HG03575 (cell line): ENCODE measurements around the gene TSPAN4.

Experiments
- ATAC-seq: cut with Tn5 transposase; IDR thresholded peaks from one replicate; pipeline ENCODE4 v1.9.1; 2021; ENCODE audit not compliant: unreplicated experiment, insufficient number of reproducible peaks, low FRiP score; ENCODE audit errors: extremely low read depth

TSPAN4 gene

DNA sequence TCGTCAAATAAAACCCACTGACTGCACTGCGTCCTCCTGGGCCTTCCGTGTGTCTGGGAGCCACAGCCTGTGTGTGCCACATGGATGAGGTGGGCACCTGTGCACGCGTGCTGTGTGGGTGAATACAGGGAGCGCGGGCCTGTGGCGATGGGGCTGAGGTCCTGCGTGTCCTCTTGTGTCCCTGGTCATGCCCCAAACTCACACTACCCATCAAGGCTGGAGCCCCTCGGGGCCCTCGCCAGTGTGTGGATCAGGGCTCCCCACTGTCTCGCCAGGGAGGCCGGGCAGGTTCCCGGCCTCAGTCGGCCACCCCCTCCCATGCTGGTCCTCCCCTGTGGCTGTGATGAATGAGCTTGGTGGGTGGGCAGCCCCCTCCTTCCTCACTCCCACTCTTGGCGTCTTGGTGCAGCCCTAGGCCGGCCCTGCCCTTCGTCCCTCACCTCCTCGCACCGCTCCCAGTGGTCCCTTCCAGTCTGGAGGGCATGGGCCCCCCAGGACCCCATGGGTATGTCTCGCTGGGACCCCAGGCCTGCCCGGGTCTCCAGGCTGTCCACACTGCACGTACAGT is 10.6 kb upstream of the TSPAN4 start:
- ATAC-seq: no peak

DNA sequence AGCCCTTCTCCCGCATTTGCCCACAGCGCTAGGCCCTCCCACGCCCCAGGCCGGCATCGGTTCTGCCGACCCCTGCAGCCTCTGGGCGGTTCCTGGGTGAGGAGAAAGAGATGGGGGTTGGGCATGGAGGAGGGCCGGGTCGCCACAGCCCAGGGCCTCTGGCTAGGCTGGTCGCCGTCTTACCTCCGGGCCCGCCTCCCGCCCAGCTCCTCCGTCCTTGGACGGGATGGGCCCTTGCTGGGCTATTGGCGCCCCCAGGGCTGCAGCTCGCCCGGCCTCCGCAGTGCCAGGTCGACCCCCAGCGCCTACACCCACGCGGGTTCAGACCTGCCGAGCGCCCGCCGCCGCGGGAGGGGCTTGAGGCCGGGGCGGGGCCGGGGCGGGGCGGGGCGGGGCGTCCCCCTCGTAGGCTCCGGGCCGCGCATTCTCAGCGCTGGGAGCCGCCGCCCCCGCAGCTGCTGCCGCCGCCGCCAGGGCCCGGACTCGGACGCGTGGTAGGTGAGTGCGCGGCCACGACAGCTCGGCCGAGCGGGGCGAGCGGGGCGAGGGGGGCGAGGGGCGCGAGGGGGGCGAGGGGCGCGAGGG is 10.0 kb upstream of the TSPAN4 start, which contains the start of gene CD151:
CD151 (plus strand) TSS at position 424 of the 585 bp plus-strand sequence. CDS start 3,118 bp downstream, outside the sequence.
- no peak for ATAC-seq

DNA sequence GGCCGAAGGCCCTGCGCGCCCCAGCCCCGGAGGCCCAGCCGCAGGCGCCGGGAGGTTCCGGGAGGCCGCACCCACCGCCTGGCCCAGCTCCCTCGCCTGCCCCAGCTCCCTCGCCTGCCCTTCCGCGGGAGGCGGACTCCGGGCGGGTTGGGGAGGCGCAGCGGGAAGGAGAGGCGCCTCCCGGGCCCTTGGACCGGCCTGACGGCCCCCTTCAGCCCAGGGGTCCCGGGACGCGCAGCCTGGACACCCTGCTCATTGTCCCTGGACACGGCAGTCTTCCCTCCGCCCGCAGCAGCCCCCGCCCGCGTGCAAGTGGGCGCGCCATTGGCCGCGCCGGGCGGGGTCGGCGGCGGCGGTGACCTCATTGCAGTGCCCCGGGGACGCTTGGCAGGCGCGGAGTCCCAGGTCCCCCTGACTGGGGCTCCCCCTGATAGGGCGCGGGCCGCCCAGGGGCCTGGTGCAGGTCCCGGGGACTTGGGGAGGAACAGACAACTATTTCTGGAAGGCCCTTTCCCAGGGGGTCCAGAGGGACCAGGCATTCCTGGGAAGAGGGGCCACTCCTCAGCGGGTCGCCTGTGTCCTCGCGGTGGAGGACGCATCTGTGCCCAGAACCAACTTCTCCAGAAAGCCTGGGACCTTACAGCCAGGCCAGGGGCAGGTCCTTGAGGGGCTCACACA is 9.4 kb upstream of the TSPAN4 start:
- no peak for ATAC-seq

DNA sequence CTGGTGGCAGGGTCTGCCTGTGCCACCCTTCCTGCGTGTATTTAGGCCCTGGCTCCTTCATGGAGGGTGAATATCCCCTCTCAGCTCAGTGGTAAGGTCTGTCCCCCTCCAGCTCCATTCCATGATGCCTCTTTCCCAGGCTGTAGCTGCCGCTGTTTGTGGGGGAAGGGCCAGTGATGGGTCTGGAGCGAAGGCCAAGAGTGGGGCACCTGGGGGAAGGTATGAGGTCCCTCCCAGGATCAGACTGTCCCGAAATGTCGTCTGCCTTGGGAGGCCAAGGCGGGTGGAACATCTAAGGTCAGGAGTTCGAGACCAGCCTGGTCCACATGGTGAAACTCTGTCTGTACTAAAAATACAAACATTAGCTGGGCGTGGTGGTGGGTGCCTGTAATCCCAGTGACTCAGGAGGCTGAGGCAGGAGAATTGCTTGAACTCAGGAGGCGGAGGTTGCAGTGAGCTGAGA is 8.8 kb upstream of the TSPAN4 start:
- ATAC-seq: no peak

DNA sequence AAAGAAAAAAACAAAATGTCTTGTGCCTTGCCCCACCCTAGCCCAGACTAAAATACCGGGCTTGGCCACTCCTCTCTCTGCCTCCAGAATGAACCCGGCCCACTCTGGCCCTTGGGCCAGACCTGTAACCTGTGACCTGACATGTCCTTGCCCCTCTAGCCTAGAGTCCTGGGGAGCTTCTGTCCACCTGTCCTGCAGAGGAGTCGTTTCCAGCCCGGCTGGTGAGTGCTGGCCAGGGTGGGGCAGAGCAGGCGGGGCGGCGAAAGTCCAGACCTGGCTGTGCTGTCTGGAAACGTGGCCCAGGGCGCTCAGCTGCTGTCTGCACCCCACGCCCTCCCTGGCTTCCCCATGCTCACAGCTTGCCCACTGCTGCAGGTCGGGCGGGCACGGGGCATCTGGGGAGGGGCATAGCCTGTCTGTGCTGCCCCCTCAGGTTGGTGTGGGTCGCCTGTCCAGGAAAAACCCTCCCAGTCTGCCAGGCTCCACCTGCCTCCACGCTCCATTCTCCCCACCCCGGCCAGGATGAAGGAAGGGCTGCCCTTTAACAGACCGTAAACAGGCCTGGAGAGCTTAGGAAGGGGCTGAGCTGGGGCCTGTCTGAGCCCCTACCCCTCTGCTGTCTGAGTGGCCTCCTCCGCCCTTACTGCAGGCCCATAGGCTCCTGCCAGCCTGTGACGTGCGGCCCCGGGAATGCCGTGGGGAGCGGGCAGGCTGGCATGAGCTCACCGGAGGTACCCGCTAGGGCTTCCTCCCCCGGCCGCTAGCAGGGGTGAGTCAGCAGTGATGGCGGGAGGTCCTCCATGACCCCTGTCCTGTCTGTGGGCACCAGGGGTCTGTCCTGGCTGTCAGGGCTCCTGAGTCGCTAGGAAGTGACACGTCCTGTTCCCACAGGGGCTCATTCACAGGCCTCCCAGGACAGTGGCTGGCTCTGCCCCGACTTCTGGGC is 8.0 kb upstream of the TSPAN4 start:
- no peak for ATAC-seq

DNA sequence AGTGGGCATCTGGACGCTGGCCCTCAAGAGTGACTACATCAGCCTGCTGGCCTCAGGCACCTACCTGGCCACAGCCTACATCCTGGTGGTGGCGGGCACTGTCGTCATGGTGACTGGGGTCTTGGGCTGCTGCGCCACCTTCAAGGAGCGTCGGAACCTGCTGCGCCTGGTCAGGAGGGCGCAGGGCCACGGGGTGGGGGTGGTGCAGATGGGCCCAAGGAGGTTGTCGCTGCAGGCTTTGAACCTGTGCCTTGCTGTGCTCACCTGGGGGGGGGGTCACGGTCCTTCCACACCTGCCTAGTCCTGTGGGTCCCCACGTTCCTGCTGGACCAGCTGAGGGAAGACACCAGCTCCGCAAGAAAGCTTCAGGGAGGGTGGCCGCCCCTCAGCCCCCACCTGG is 6.4 kb upstream of the TSPAN4 start:
- no peak for ATAC-seq

DNA sequence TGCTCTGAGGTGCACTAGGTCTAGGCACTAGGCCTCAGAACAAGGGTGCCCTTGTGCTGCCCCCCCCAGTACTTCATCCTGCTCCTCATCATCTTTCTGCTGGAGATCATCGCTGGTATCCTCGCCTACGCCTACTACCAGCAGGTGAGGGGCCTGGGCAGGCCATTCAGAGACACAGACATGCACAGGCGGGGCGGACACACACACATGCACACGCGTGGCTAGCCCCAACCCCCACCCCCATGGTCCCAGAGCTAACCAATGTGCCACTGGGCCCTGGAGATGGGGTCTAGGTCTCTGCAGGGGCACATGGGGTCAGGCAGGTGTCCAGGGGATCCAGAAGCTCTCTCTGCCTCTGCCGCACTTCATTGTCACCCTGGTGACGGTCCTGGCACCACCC is 6.0 kb upstream of the TSPAN4 start:
- ATAC-seq: no peak

DNA sequence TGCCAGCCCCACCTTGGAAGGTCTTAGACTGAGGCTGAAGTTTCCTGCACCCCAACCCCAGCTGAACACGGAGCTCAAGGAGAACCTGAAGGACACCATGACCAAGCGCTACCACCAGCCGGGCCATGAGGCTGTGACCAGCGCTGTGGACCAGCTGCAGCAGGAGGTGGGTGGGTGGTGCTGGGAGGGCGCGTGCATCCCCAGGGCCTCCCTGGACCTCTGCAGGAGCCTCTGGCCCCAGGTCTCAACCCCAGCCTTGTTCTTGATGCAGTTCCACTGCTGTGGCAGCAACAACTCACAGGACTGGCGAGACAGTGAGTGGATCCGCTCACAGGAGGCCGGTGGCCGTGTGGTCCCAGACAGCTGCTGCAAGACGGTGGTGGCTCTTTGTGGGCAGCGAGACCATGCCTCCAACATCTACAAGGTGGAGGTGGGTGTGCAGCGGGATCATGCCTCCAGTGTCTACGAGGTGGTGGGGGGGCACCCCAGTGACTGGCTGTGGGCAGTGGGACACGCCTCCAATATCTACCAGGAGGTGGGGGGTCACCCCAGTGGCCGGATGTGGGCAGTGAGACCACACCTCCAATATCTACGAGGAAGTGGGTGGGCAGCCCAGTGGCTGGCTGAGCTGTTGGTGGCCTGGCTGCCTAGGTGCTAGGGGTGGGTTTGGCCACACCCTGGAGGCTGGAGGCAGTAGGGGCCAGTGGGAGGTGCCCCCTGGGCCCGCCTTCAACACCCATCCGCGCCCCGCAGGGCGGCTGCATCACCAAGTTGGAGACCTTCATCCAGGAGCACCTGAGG is 5.3 kb upstream of the TSPAN4 start:
- ATAC-seq: no peak

DNA sequence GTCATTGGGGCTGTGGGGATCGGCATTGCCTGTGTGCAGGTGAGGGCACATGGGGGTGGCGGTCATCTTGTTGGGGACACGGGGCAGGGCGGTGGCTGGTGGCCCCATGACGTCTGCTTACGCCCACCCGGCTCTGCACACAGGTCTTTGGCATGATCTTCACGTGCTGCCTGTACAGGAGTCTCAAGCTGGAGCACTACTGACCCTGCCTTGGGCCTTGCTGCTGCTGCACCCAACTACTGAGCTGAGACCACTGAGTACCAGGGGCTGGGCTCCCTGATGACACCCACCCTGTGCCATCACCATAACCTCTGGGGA is 4.7 kb upstream of the TSPAN4 start:
- ATAC-seq: no peak

DNA sequence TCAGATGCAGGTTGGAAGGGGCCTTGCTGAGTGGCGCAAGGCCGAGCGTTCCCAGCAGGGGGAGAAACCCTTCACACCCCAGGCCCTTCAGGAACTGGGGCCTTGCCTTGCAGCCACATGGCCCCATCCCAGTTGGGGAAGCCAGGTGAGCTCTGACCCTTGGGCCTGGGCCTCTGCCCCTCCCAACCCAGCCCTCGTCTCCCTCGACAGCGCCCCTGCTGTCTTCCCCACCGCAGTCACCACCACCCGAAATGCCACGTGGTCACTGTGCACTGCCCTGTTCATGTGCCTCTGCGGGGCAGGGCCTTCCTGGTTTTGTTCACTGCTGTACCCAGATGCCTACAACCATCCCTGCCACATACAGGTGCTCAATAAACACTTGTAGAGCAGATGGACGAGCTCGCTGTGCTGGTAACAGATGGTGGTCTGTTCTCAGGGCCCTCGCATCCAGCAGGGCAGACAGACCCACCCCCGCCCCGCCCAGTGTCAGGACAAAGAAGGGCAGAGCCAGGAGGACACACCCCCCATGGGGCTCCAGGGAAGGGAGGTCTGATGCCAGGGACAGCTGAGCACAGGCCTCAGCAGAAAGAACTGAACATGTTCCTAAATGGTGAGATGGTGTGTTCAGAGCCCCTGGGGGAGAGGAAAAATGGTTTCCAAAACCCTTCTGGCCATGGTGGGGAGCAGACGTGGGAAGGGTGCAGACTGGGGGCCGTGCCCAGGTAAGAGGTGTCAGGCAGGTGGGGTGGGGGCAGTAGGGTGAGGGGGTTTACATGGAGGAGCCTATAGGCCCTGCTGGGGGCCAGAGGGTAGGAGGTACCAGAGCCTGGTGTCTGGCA is 4.0 kb upstream of the TSPAN4 start:
- no peak for ATAC-seq

DNA sequence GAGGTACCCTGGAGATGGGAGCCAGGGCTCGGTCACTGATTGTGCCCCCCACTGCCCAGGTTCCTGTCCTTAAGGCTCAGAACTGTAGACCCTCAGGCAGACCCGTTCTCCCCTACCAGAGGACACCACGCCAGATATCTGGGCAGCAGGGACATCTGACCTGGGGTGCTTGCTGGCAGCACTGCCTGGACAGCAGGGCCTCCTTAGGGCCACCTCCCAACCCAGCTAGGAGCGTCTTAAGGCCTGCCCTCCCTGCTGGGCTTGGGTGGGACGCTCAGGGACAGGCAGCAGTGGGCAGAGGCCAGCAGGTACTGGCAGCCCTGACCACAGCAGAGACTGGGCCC is 3.4 kb upstream of the TSPAN4 start:
- no peak for ATAC-seq

DNA sequence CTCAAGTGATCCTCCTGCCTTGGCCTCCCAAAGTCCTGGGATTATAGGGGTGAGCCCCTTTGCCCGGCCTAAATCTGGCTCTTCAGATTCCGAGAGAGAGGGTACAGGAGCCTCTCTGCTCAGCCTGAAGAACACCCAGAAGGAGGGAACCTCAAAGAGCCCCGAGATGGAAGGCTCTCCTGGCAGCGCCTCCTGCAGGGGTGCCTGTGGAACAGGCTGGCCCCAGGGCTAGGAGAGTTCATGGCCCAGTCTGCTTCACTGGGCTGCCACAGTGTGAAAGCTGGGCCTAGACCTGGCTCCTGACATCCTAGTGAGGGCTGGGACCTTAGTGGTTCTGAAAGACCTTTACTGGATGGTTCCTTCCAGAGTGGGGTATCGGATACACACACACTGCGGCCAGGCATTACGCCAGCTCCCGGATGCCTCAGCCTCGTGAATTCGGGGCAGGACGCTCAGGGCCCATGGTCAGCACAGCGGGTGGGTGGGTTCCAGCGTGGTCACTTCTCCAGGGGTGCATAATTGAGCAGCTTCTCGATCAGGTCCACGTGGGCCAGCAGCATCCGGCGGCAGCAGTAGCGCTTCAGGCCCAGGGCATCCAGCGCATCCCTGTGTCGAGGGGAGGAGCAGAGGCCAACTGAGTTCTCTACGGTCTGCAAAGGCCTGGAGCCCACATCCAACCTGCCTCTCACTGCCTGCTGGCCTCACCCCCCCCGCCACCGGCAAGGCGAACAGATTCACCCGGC is 2.6 kb upstream of the TSPAN4 start:
- ATAC-seq: no peak

DNA sequence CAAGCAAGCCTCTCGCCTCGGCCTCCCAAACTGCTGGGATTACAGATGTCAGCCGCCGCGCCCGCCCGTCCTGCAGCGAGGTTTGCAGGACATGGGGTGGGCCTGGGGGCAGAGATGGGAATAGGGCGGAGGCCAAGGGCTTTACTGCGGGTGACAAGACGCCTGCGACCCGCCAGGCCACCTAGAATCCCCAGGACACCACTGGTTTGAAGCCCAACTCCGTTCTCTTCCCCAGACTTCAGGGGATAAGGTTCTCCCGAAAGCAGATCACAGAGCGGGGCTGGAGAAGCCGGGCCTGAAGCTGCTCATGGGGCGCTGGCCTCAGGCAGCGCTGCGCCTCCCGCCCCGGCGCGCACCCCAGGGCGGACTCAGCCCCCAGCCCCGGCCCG is 677 bp upstream of the TSPAN4 start:
- no peak for ATAC-seq

DNA sequence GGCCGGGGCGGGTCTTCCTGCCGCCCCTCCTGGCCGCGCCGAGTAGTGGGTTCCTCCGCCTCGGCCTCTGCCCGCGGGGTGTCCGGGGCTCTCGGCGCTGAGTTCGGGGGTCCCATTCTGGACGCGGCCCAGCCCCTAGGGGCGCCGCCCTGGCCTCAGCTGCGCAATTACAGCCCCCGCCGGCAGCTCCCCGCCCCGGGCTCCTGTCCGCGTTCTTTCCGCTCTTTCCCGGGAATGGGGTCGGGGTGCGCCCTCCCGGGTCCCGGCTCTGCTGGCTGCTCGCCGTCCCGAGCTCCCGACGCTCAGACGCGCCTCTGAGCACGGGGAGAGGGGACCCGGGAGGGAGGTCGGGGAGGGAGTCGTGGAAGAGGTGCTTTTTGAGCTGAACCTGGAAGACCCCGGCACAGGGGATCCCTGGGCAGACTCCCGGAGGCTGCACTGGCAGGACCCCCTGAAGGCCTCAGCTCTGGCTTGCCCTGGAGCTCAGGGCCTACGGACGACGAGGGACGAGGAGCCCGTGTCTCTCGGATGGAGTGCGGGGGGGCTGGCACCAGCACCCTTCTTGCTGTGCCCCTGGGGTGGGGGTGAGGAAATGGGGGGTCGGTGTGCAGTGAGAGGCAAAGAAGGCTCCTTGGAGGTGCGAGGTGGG is 558 bp downstream of the TSPAN4 start:
- no peak for ATAC-seq

DNA sequence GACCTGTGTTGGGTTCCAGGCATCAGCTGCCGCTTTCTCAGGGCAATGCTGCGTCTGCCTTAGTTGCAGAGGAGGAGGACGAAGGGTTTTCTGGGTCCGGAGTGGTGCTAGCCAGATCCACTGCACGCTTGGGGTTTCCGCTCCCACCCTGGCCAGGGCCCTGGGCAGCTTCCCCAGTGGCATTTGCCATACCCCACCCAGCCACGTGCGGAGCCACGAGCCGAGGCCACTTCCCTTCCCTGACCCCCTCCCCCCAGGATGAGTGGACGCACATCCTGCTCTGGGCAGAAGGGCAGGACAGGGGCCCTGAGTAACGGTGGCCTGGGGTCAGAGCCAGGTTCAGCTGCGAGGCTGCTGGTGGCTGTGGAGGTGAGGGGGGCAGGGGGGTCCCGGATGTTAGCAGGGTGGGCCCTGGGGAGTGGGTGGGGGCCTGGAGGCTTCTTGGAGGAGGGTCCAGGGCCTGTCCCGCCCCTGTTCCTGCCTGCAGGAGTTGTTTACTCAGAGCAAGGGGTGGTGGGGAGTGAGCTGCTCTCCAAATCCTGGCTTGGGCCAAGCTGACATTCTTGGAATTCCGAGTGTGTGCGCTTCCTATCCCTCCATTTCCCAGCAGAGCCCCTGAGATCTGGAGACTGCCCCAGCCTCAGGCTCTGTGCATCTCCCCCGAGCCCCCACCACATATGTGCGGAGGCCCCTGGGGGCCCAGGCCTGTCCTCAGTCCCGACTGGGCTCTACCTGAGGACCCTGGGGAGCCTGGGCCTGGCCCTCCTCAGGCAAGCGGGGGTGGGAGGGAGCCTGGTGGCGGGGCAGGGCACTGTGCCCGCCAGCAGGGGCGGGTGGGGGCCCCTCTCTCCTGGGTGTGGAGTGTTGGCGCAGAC is 1.4 kb downstream of the TSPAN4 start:
- ATAC-seq: no peak
